Endodermal cell (in vitro differentiated cells): ENCODE measurements around the gene SIM2. TPM values are rescaled to one million over a fixed set of nuclear protein-coding genes. Genes with fewer than 3 reads are reported as not detected.
A peak's percentile ranks its signal among the peaks of the same experiment; 100 is the strongest.

ENCODE experiments used
- DNase-seq: peaks from one replicate; pipeline ENCODE4 v3.0.0-alpha.2; 2017
- H3K27ac ChIP-seq: 2 replicates; pipeline ENCODE4 v1.5.1; 2013; ENCODE audit warnings: mild to moderate bottlenecking, low read depth, low read length, moderate library complexity
- H3K27me3 ChIP-seq: 2 replicates; pipeline ENCODE4 v1.6.1; 2013; ENCODE audit warnings: mild to moderate bottlenecking, low read length, moderate library complexity; ENCODE audit not compliant: insufficient read depth, control insufficient read depth, poor library complexity, severe bottlenecking
- H3K36me3 ChIP-seq: 2 replicates; pipeline ENCODE4 v1.7.0; 2013; ENCODE audit warnings: mild to moderate bottlenecking, low read length, moderate library complexity; ENCODE audit not compliant: control insufficient read depth, insufficient read depth
- H3K4me1 ChIP-seq: one replicate; pipeline ENCODE4 v1.7.0; 2013; ENCODE audit warnings: low read length; ENCODE audit not compliant: control insufficient read depth, insufficient read depth
- H3K4me3 ChIP-seq: 2 replicates; pipeline ENCODE4 v1.5.1; 2013; ENCODE audit warnings: mild to moderate bottlenecking, low read length, moderate library complexity
- H3K9ac ChIP-seq: 2 replicates; pipeline ENCODE4 v1.6.1; 2013; ENCODE audit warnings: mild to moderate bottlenecking, low read length, moderate library complexity; ENCODE audit not compliant: poor library complexity, severe bottlenecking; ENCODE audit errors: extremely low read depth
- H3K9me3 ChIP-seq: 2 replicates; pipeline ENCODE4 v1.6.1; 2013; ENCODE audit warnings: mild to moderate bottlenecking, low read length, moderate library complexity; ENCODE audit not compliant: control insufficient read depth
- H3K27ac Mint-ChIP-seq: 2 replicates; pipeline ENCODE4 v1.8.0; 2020; ENCODE audit warnings: mixed read lengths
- H3K27me3 Mint-ChIP-seq: 2 replicates; pipeline ENCODE4 v1.8.0; 2021; ENCODE audit warnings: mild to moderate bottlenecking, mixed read lengths; ENCODE audit not compliant: insufficient read depth
- H3K36me3 Mint-ChIP-seq: 2 replicates; pipeline ENCODE4 v1.8.0; 2020; ENCODE audit warnings: low read depth, mixed read lengths
- H3K4me1 Mint-ChIP-seq: 2 replicates; pipeline ENCODE4 v1.8.0; 2020; ENCODE audit warnings: mixed read lengths
- H3K4me3 Mint-ChIP-seq: 2 replicates; pipeline ENCODE4 v1.8.0; 2020; ENCODE audit warnings: mild to moderate bottlenecking, moderate library complexity, mixed read lengths
- H3K9me3 Mint-ChIP-seq: 2 replicates; pipeline ENCODE4 v1.8.0; 2020; ENCODE audit warnings: mild to moderate bottlenecking, mixed read lengths
- CTCF ChIP-seq: fragments of 200-600 bp; sonication (generic); conservative IDR thresholded peaks from 2 replicates; pipeline ENCODE4 v1.5.0; 2021; ENCODE audit warnings: antibody characterized with exemption, mild to moderate bottlenecking
- WGBS, 2 experiments: methylation state at CpG; one replicate each; pipeline versions ENCODE4 v1.1.5 to v1.1.7; 2013; ENCODE audit warnings: missing lambda C conversion rate in 2 of 2, mixed read lengths in 1 of 2; ENCODE audit not compliant: insufficient coverage in 1 of 2, insufficient read length in 1 of 2; 5-methylcytosine and 5-hydroxymethylcytosine counted together
- total RNA-seq, 2 donors: library from RNA; stranded (reverse); fragmentation: NEBNext Ultra II Directional in 1 of 2; extraction: Animal tissue kit (Norgen Biotek cat#: 25700) in 1 of 2; gene quantifications; 2 replicates in 1 of 2; 3 replicates in 1 of 2; pipeline ENCODE4 v1.2.1, GENCODE V29; 2021

Gene SIM2
- total RNA-seq, 2 donors from 2014 or later, result not detected

GRCh38 chr21:36728371-36729111 is 29.6 kb downstream of the SIM2 start:
- no peak for TF ChIP-seq CTCF
- Mint-ChIP-seq H3K27ac (no peak overlapping the region), H3K36me3 (no peaks in the 10 kb centered on the region), H3K9me3 (no peaks in the 10 kb centered on the region), H3K27me3 (peaks cover 62% of the 10 kb centered on the region), H3K4me1 (peaks cover 4% of the 10 kb centered on the region), H3K4me3 (no peak overlapping the region)
- 93 to 100% methylated on average over 12 to 14 of the region's 14 CpGs for WGBS, 2 experiments
- Histone ChIP-seq H3K27ac (no peak overlapping the region), H3K27me3 (peaks cover 15% of the 10 kb centered on the region), H3K4me3 (no peak overlapping the region), H3K9ac (no peak overlapping the region), H3K9me3 (no peaks in the 10 kb centered on the region), H3K36me3 (no peaks in the 10 kb centered on the region), H3K4me1 (no peaks in the 10 kb centered on the region)
- DNase-seq, result no peak

GRCh38 chr21:36729310-36729970 is 30.5 kb downstream of the SIM2 start:
- Mint-ChIP-seq H3K9me3 (no peaks in the 10 kb centered on the region), H3K4me1 (peaks cover 4% of the 10 kb centered on the region), H3K4me3 (no peak overlapping the region), H3K36me3 (no peaks in the 10 kb centered on the region), H3K27me3 (peaks cover 62% of the 10 kb centered on the region), H3K27ac (no peak overlapping the region)
- Histone ChIP-seq H3K27ac (no peak overlapping the region), H3K36me3 (no peaks in the 10 kb centered on the region), H3K4me3 (no peak overlapping the region), H3K9ac (no peak overlapping the region), H3K27me3 (peaks cover 15% of the 10 kb centered on the region), H3K9me3 (no peaks in the 10 kb centered on the region), H3K4me1 (no peaks in the 10 kb centered on the region)
- 93 to 96% methylated on average over 14 to 18 of the region's 18 CpGs for WGBS, 2 experiments
- no peak for TF ChIP-seq CTCF
- peak; percentile 19 for DNase-seq

- H3K27me3 ChIP-seq, result peaks cover 15% of the 10 kb centered on the region
- H3K27ac ChIP-seq, result no peak overlapping the region
- DNase-seq, result peak; percentile 9
- H3K36me3 Mint-ChIP-seq, result no peaks in the 10 kb centered on the region
- peaks cover 2% of the 10 kb centered on the region for H3K9me3 Mint-ChIP-seq
- TF ChIP-seq CTCF, result no peak
- 88 to 90% methylated on average over 24 to 29 of the region's 30 CpGs for WGBS, 2 experiments
- H3K36me3 ChIP-seq, result no peaks in the 10 kb centered on the region
- H3K27ac Mint-ChIP-seq, result no peak overlapping the region
- H3K4me3 ChIP-seq, result no peak overlapping the region
- H3K4me1 Mint-ChIP-seq, result peaks cover 4% of the 10 kb centered on the region
- no peak overlapping the region for H3K9ac ChIP-seq
- H3K9me3 ChIP-seq, result no peaks in the 10 kb centered on the region
- H3K27me3 Mint-ChIP-seq, result peaks cover 68% of the 10 kb centered on the region
- no peaks in the 10 kb centered on the region for H3K4me1 ChIP-seq
- H3K4me3 Mint-ChIP-seq, result no peak overlapping the region
Observed at GRCh38 chr21:36730291-36731281, 31.7 kb downstream of the SIM2 start.
